ENCODE results near the gene PRDM13. TPM values are rescaled to one million over a fixed set of nuclear protein-coding genes. Genes with fewer than 3 reads are reported as not detected.

PRDM13 gene
- total and polyA plus RNA-seq, 2 of the 8 experiments (the other 6 are each of a cell fraction or from before 2014, with no cell fraction given), result 0.05 to 0.09 TPM

GRCh38 chr6:99605074-99605734, 1.4 kb upstream of the PRDM13 start (continued):
- TF ChIP-seq CTCF (IDR thresholded peaks at IDR 0.05; ENCODE audit: control extremely low read depth in 1 of 3, insufficient read depth in 1 of 3, low read depth in 1 of 3, low read length in 3 of 3) (peak; percentile 47 to 88 (median 74)), JUN (IDR thresholded peaks at IDR 0.05; ENCODE audit: low read depth, low read length) (no peak), RXRA (IDR thresholded peaks at IDR 0.05; ENCODE audit: insufficient read depth, low read depth, low read length) (no peak), MAFK (IDR thresholded peaks at IDR 0.05; ENCODE audit: low read depth, low read length) (peak; percentile 17; the same call in 1 of the 2 replicates)
